Fibroblast of pulmonary artery (primary cell): Measurements from ENCODE around the gene PPP1R3G.

ENCODE experiments used
- DNase-seq: peaks from one replicate; pipeline ENCODE4 v3.0.0-alpha.2; 2010; ENCODE audit warnings: low read depth
- H3K4me3 ChIP-seq: replicated peaks from 2 replicates; pipeline ENCODE4 v1.5.1; 2011; ENCODE audit warnings: low read depth, mild to moderate bottlenecking, control low read depth, low read length, moderate library complexity
- CTCF ChIP-seq: IDR thresholded peaks from 2 replicates; pipeline ENCODE4 v1.5.1; 2011; ENCODE audit warnings: mild to moderate bottlenecking, control low read depth, low read length, inconsistent platforms; ENCODE audit errors: missing control alignments

PPP1R3G gene

GRCh38 chr6:5122504-5123112, 37.5 kb downstream of the PPP1R3G start:
- no peak for TF ChIP-seq CTCF
- DNase-seq, result no peak
- H3K4me3 ChIP-seq, result no peak overlapping the region

- no peak for TF ChIP-seq CTCF
- DNase-seq, result no peak
Measured at GRCh38 chr6:5123296-5124143, 38.4 kb downstream of the PPP1R3G start.

GRCh38 chr6:5124526-5124925, 39.4 kb downstream of the PPP1R3G start:
- no peak overlapping the region for H3K4me3 ChIP-seq
- no peak for TF ChIP-seq CTCF
- no peak for DNase-seq

More at GRCh38 chr6:5123296-5124143, 38.4 kb downstream of the PPP1R3G start:
- H3K4me3 ChIP-seq, result no peak overlapping the region

GRCh38 chr6:5125152-5126006, 40.2 kb downstream of the PPP1R3G start:
- no peak for TF ChIP-seq CTCF
- H3K4me3 ChIP-seq, result no peak overlapping the region
- DNase-seq, result peak; percentile 64

GRCh38 chr6:5126214-5126613, 41.1 kb downstream of the PPP1R3G start:
- DNase-seq, result peak; percentile 78
- H3K4me3 ChIP-seq, result no peak overlapping the region
- TF ChIP-seq CTCF, result no peak

GRCh38 chr6:5127106-5127687, 42.1 kb downstream of the PPP1R3G start:
- H3K4me3 ChIP-seq, result no peak overlapping the region
- no peak for DNase-seq
- TF ChIP-seq CTCF, result no peak
